Neural crest cell (in vitro differentiated cells): Measurements from ENCODE around the gene SDR39U1. TPM values are rescaled to one million over a fixed set of nuclear protein-coding genes. Genes with fewer than 3 reads are reported as not detected.
"Not testable (repeated sequence)": the region's sequence is repeated elsewhere in the genome, so short reads cannot be mapped to it uniquely, and the experiment has no call there.

Source experiments
- DNase-seq: peaks from one replicate; pipeline ENCODE4 v3.0.0; 2021; ENCODE audit warnings: low read depth, mixed read lengths, low spot score
- H3K27ac Mint-ChIP-seq: one replicate; pipeline ENCODE4 v1.8.0; 2021; ENCODE audit warnings: mild to moderate bottlenecking, mixed read lengths; ENCODE audit not compliant: unreplicated experiment
- H3K27me3 Mint-ChIP-seq: 2 replicates; pipeline ENCODE4 v1.8.0; 2021; ENCODE audit warnings: low read depth, mild to moderate bottlenecking, mixed read lengths
- H3K36me3 Mint-ChIP-seq: 2 replicates; pipeline ENCODE4 v1.8.0; 2021; ENCODE audit warnings: low read depth, mild to moderate bottlenecking, mixed read lengths
- H3K4me1 Mint-ChIP-seq: 2 replicates; pipeline ENCODE4 v1.8.0; 2021; ENCODE audit warnings: mixed read lengths
- H3K4me3 Mint-ChIP-seq: one replicate; pipeline ENCODE4 v1.8.0; 2021; ENCODE audit warnings: mild to moderate bottlenecking, mixed read lengths
- H3K9me3 Mint-ChIP-seq: 2 replicates; pipeline ENCODE4 v1.8.0; 2021; ENCODE audit warnings: mixed read lengths
- CTCF ChIP-seq: fragments of 200-600 bp; sonication (generic); conservative IDR thresholded peaks from 2 replicates; pipeline ENCODE4 v1.5.0; 2021; ENCODE audit warnings: antibody characterized with exemption, mild to moderate bottlenecking
- total RNA-seq: library from RNA; stranded (reverse); gene quantifications from 2 replicates; pipeline ENCODE4 v1.2.1, GENCODE V29; 2021

SDR39U1 gene
- total RNA-seq, 1 donor from 2014 or later: 76.7 TPM

DNA sequence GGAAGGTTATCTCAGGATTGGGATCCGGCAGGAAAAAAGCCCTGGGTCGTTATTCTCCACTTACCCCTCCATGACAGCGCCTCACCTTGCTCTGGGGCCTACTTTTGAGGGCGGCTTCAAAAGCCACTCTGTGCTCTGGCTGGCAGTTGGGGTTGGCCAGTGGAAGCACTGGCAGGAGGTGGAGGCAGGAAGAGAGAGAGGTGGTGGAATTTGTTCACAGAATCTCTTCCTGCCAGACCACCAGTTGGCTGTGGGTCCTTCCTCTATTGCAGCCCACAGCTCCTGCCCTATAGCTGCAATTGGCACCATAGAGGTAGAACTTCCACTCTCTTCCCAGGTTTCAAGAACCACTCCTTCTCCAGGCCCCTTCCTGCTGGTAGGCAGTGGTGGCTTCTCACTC, 32.7 kb upstream of the SDR39U1 start:
- Mint-ChIP-seq H3K4me3 (no peak overlapping the region), H3K36me3 (peaks cover 7% of the 10 kb centered on the region), H3K27me3 (no peaks in the 10 kb centered on the region), H3K9me3 (peaks cover 2% of the 10 kb centered on the region), H3K4me1 (no peaks in the 10 kb centered on the region), H3K27ac (no peak overlapping the region)
- DNase-seq: no peak
- no peak for TF ChIP-seq CTCF

- no peak overlapping the region for H3K27ac Mint-ChIP-seq
- TF ChIP-seq CTCF: no peak
- DNase-seq: no peak
- no peak overlapping the region for H3K4me3 Mint-ChIP-seq
- H3K27me3 Mint-ChIP-seq: no peaks in the 10 kb centered on the region
- H3K36me3 Mint-ChIP-seq: peaks cover 7% of the 10 kb centered on the region
- H3K4me1 Mint-ChIP-seq: no peaks in the 10 kb centered on the region
- peaks cover 6% of the 10 kb centered on the region for H3K9me3 Mint-ChIP-seq
Measured at GRCh38 chr14:24473211-24473610, 30.6 kb upstream of the SDR39U1 start.

DNA sequence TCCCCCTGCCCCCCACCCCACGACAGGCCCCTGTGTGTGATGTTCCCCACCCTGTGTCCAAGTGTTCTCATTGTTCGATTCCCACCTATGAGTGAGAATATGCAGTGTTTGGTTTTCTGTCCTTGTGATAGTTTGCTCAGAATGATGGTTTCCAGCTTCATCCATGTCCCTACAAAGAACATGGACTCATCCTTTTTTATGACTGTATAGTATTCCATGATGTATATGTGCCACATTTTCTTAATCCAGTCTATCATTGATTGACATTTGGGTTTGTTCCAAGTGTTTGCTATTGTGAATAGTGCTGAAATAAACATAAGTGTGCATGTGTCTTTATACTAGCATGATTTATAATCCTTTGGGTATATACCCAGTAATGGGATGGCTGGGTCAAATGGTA, 27.9 kb upstream of the SDR39U1 start:
- not testable (repeated sequence) for H3K4me1 Mint-ChIP-seq, DNase-seq, H3K4me3 Mint-ChIP-seq, H3K27me3 Mint-ChIP-seq, H3K9me3 Mint-ChIP-seq, H3K27ac Mint-ChIP-seq, H3K36me3 Mint-ChIP-seq

- H3K9me3 Mint-ChIP-seq: peaks cover 6% of the 10 kb centered on the region
- H3K36me3 Mint-ChIP-seq: peaks cover under 1% of the 10 kb centered on the region
- H3K27ac Mint-ChIP-seq: no peak overlapping the region
- H3K4me3 Mint-ChIP-seq: no peak overlapping the region
- no peaks in the 10 kb centered on the region for H3K4me1 Mint-ChIP-seq
- no peak for TF ChIP-seq CTCF
- no peak for DNase-seq
- H3K27me3 Mint-ChIP-seq: no peaks in the 10 kb centered on the region
Measured at GRCh38 chr14:24465805-24466204, 23.2 kb upstream of the SDR39U1 start.

DNA sequence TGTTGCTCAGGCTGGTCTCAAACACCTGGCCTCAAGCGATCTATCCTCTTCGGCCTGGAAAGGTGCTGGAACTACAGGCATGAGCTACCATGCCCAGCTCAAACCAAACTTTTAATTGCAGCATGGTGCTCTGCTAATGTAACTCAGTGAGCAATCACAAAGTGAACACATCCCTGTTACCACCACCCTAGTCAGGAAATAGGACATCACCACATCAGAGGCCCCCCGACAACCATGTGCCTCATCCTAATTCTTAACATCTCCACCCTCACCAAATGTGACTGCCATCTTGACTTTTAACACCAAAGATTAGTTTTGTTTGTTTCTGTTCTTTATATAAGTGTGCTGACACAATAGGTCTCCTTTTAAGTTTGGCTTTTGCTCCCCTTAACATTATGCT, 22.8 kb upstream of the SDR39U1 start:
- Mint-ChIP-seq H3K27ac (no peak overlapping the region), H3K9me3 (peaks cover 4% of the 10 kb centered on the region), H3K27me3 (no peaks in the 10 kb centered on the region), H3K4me1 (no peaks in the 10 kb centered on the region), H3K4me3 (no peak overlapping the region), H3K36me3 (no peaks in the 10 kb centered on the region)
- TF ChIP-seq CTCF: no peak
- DNase-seq: no peak

DNA sequence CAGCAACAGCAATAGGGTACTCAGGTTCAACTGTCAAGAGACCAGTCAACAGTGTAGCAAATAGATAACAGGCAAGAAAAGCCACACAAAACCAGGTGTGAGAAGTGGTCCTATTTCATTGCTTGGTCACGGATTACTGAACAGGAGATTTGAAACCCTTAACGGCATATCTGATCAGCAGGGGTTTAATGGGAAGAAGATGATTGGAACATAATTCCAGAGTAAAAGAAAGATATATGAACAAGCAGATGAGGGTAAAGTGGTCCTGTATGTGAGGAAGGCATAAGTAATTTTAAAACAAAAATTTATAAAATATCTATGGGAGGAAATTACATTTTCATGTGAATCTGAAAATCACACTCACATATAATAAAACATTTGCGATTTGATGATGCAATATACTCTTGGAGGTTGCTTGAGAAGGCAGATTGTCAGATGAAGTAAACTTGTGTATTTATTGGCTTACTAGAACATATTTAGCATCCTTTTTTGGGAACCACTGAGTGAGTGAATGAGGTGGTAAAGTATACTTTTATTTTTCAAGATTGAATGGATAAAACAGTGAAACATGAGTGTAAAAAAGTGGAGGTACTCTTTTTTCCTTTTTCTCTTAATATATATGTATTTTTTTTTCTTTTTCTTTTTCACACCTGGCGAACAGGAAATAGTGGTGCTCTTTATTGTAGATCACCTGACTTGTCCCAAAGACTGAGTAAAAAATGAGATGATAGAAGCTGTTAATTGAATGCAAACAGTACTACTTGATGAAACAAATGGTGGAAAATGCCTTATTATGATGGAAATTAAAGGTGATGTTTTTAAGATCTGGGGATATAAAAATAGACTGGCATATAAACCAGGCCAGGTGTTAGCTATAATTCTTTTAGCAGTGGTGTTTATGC, 21.6 kb upstream of the SDR39U1 start:
- H3K27me3 Mint-ChIP-seq: no peaks in the 10 kb centered on the region
- no peak overlapping the region for H3K4me3 Mint-ChIP-seq
- no peak overlapping the region for H3K27ac Mint-ChIP-seq
- H3K36me3 Mint-ChIP-seq: no peaks in the 10 kb centered on the region
- no peaks in the 10 kb centered on the region for H3K4me1 Mint-ChIP-seq
- no peaks in the 10 kb centered on the region for H3K9me3 Mint-ChIP-seq
- no peak for TF ChIP-seq CTCF
- DNase-seq: no peak
